Mesenteric fat pad (tissue), 1 donor: ENCODE measurements around the gene MAB21L3. TPM values are rescaled to one million over a fixed set of nuclear protein-coding genes. Genes with fewer than 3 reads are reported as not detected.

ENCODE experiments used
- DNase-seq: peaks from one replicate; pipeline ENCODE4 v3.0.0-alpha.2; 2020; ENCODE audit warnings: low spot score
- total RNA-seq: library from RNA; stranded (reverse); fragmentation: NEBNext Ultra II Directional; extraction: Animal tissue kit (Norgen Biotek cat#: 25700); gene quantifications from one replicate; pipeline ENCODE4 v1.2.1, GENCODE V29; 2021
- donor health status: DM: yes; HTN: yes; CAD: no.

MAB21L3 gene
- total RNA-seq, 1 donor from 2014 or later = 0.22 TPM

DNA sequence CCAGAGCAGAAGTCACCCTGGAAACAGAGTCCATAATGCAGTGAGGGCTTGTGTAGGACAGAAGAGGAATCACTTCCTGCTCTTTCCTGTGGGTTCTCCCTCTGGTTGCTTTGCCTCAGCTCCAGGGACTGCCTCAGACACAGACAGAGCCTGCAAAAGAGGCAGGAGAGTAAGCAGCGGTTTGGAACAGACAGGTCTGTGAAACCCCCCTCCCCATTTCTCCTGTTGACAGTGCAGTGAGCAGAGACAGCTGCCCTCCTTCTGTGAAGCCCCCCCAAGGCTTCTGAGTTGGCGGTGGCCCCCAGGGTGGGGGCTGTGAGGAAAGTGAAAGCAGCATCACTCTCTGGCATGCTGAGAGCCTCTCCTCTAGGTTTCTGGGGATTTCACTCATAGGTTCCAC, 53.0 kb downstream of the MAB21L3 start:
- DNase-seq = no peak

DNA sequence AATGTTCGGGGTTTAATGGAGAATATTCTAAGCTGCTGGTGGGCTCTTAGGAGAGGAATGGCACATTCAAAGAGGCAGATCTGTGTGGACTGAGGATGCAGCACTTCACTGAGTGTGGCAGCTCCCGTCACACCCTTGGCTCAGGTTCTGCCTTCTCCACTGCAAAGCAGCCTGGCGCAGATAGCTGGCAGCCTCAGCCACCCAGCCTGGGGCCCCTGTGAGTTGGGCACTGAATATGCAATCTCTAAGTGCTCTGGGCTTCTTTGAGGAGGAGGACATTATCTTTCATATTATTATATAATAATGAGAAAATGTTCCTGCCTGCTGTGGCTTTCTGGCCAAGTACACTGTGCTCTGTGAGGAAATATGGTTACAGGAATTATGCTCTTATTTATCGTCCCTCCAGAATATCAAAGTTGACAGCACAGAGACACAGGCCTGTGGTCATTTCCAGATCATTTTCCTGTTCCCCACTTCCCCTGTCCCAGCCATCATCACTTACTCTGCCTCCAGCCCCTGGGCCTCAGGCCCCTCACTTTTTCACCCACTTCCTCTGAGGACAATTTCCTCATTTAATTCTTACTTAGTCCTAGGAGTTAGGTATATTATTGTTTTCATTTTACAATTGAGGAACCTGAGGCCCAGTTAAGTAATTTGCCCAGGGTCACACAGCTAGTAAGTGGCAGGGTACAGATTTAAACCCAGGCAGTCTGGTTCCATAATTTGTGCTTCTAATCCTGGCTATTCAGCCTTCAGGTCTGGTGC, 53.6 kb downstream of the MAB21L3 start:
- no peak for DNase-seq

DNA sequence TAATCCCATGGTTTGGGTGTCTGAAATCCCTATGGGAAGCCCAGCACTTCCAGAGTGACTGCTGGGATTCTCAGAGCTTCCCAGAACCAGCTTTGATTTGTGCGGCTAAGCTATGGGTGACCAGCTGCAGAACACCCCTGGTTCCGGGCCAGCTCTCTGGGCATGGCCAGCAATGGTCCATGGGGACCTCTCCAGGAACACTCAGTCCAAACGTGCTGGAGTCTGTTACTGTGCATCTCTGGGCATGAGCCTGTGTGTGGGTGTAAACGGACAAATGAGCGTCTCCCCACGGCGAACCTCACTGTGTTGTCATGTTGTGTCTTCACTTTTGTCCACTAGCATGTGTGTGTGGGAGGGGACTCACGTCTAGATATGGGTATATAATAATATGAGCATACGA, 54.4 kb downstream of the MAB21L3 start:
- DNase-seq = no peak

DNA sequence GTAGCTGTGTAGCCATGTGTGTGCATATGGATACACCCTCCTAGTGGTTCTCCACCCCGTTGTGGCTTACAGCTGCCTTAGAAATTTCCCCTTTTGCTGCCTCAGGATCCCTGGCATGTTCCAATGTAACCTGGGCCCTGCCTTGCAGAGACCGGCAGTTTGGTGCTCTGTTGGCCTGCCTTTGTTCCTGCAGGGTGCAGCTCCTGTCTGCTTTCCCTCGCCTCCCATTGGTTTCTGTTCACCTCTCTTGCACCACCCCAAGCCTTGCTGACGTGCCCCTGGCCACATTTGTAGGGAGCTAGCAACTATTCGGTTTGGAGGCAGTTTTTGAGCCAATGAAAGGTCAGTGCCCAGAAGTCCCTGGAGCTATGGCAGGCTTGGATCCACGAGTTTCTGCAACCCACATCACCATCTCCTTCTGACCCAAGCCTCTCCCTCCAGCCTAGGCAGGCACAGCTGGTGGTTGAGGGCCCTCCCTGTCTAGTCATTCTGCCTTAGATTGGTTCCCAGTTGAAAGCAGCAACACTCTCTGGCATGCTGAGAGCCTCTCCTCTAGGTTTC, 54.9 kb downstream of the MAB21L3 start:
- DNase-seq = no peak

DNA sequence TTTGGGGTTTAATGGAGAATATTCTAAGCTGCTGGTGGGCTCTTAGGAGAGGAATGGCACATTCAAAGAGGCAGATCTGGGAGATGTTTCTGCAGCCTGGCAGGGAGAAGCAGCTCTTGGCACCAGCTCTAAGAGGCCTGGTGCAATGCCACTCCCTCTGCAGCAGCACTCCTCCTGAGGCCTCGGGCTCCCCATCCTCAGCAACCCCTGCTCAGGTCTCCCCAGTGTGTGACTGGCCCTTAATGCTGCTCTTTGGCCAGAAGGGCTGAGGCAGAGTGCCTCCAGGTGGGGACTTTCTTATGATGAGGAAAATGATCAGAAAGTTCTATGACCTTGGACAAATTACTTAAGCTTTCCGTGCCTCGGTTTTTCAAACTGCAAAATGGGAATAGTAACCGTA, 55.5 kb downstream of the MAB21L3 start:
- no peak for DNase-seq

DNA sequence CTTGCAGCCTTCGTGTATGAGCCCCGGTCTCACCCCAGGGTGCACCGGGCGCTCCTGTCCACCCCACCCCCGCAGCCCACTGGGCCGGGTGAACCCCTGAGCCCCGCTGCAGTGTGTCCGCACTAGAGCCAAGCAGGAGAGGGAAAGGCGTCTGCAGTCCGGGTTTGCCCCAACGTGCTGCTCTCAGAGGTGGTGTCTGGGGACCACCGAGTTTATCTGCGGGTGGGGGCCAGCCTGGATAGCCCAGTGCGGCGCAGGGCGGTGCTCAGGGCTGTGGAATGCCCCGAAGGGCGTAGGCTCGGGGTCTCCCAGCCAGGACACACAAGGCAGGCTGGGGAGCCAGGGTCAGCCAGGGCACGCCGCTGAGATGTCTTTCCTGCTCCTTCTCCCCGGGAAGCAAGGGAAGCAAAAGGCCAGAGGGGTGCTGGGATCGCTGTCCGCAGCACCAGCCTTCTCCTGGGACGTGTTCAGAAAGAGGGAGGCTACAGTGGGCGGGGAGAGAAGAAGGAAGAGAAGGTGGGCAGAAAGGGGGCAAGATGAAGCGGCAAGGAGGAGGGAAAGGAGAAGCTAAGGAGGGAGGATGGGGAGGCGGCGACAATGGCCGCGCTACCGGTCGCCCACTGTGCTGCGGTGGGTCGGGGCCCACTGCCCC, 56.6 kb downstream of the MAB21L3 start:
- DNase-seq = no peak

DNA sequence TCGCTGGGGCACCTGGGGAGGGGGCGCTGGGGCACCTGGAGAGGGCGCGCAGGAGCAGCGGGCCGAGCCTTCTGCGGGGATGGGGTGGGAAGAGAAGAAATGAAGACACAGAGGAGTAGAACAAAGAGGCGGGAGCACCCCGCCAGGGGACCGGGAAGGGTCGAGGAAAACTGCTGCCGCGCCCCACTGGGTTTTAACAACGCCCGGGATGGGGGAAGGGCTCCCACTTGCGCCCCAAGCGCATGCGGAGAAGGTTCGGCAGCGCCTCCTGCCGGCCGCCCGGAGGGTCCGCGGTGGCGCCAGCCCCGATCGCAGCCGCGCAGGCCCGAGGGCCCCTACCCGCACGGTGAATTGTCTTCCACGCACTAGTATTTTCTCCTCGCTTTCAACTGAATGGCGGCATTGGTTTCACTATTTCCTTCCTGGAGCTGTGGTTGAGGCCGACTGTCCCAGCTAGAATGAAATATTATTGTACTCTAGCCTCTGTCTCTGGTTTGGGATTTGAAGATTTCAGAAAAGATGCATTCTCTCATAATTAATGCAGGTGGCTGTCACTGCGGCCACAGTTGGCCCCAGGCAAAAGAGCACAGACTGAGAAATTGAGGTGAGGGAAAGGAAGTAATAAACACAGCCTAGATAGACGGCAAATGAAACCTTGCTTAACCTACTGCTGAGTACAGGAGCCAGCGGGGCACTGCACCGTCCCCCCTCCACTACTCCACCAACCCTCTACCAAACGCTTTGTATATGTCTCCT, 57.3 kb downstream of the MAB21L3 start:
- DNase-seq = peak; percentile 95

DNA sequence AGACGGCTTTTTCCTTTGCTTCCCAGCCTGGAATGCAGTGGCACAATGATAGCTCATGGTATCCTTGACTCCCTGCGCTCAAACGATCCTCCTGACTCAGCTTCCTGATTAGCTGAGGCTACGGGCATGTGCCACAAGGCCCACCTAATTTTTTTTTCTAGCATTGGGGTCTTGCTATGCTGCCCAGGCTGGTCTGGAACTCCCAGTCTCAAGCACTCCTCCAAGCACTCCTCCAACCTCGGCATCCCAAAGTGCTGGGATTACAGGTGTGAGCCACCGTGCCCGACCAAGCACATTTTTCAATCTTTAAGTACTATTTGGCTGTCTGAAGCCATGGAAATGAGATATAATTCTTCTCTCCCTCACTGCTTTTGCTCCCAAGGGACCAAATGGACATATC, 58.7 kb downstream of the MAB21L3 start:
- DNase-seq = no peak

DNA sequence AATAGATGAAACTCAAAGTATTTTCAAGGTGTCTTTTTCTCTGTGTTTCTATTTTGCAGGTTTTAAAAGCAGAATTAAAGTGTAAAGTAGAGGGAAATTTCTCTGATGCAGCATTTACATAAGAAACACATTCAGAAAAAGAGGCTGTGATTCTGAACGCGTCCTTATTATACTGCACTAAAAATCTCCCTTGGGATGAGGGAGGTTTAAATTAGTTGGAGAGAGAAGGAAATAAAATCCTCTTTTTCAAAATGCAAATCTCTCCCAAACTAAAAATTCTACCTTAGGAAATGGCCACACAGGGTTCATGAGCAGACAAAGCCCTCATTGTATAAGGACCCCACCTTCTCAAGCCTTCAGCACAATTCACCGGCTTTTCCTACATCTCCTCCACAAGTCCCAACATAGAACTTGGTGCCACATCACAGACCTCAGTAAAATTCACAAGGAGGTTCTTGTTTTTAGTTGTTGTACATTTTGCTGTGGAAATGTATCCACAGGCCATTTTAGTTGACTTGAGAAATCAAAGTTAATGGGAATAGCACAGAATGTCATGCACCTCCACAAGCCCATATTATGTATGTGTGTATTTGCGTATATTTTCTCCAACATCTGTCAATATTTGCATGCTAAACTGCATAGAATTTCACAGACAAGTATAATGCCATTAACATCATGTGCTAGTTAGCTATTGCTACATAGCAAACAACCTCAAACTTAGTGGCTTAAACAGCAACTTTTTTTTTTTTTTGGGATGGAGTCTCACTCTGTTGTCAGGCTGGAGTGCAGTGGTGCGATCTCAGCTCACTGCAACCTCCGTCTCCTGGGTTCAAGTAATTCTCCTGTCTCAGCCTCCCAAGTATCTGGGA, 59.8 kb downstream of the MAB21L3 start:
- DNase-seq = no peak

DNA sequence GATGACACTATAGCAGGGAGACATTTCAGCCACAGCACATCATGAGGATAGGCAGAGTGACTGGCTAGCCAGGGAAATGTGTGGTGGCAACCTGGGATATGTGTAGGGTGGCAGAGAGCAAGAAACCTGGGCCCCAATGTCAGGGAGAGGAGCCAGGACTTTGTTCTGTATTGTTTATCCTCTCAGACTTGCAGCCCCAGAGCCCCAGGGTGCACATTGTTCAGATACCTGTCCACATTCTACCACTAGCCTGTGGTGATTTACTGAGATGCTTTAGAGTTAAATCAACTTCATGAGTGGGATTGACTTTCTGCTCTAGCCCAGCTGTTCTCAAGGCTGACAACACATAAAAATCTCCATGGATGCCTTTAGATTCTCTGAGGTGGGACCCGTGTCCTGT, 61.5 kb downstream of the MAB21L3 start:
- DNase-seq = no peak

DNA sequence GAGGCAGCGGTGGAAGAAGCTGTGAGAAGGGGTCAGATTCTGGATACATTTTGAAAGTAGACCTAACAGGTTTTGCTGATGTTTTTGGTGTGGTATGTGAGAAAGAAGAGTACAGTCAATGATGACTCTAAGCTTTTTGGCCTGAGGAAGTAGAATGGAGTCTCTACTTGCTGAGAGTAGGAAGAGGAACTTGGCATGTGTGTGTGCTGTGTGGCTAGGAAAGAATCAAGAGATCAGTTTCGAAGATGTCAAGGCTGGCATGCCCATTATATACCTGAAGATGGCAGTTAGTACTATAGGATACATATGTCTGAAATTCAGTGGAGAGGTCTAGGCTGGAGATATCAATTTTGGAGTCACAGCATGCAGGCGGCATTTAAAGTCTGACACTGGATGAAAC, 64.4 kb downstream of the MAB21L3 start:
- DNase-seq = no peak

DNA sequence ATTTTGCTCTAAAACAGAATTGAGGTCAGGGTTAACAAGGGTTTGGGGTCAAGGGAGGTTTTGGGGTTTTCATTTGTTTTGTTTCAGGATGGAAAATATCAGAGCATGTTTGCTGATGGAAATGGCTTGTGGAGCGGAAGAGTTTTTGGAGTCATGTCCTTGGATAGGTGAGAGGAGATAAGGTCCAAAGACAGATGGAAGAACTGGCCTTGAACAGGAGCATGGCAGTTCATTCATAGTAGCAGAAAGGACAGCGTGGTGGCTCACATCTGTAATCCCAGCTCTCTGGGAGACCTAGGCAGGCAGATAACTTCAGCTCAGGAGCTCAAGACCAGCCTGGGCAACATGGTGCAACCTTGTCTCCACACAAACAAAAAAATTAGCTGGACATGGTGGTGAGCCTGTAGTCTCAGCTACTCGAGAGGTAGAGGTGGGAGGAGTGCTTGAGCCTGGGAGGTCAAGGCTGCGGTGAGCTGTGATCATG, 65.1 kb downstream of the MAB21L3 start:
- DNase-seq = no peak

DNA sequence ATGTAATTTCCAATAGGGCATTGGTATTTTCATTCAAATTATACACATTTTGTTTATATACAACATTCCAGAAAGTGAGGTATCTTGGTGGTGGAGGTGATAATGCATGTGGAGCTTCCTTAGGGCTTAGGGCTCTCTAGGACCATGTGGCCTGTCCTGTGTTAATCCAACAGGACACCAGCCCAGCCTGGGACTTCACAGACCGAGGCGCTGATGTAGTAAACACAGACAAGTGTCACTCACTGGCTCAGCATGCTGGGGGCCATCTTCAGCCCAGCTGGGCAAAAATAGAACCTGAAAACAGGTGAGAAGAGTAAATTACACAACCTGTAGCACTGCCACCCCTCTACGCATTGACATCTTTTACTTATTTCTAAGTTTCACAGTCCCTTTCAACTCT, 66.7 kb downstream of the MAB21L3 start:
- DNase-seq = no peak

DNA sequence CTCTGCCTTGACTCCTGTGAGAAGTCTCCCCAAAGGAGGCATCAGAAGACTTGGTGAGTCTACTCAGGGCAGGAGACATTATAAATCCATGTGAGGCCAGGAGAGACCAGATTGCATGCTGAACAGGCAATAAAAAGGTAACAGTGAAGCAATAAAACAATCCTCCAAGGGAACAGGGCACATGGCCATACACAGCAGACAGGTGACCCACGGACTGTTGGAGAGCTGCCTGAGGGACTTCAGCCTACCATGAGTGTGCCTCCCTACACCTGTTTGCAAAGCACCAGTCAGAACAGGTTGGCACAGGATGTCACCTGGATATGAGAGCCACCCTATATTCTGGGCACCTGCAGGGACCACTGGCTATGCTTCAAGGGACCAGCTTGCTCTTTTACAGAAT, 67.6 kb downstream of the MAB21L3 start:
- no peak for DNase-seq

DNA sequence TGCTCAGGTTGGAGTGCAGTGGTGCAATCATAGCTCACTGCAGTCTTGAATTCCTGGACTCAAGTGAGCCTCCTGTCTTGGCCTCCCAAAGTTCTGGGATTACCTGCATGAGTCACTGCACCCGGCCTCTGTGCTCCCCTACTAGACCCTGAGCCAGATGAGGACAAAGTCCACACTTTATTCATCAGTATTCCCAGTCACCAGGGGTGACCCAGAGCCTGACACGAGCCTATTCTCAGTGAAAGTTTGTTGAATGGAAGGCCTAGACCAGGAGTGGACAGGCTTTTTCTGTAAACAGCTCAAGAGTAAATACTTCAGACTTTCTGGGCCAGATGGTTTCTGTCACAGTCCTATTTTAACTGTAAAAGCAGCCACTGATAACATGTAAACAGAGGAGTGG, 68.2 kb downstream of the MAB21L3 start:
- no peak for DNase-seq

DNA sequence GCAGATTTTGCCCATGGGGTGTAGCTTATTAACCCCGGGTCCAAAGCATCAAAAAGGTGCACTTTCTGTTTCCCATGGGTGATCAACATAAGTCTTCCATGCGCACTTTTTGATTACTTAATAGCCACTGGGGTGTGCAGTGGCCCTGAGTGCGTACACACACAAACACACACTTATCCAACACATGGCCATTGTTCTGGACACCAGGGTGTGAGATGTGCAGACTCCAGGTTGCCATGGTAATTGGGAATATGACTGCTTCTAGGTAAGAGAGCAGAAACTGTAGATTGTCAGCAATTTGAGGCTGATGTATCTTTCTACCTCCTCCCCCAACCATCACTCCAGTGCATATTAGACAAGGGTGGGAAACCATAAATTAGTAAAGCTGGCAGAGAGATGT, 68.8 kb downstream of the MAB21L3 start:
- no peak for DNase-seq

DNA sequence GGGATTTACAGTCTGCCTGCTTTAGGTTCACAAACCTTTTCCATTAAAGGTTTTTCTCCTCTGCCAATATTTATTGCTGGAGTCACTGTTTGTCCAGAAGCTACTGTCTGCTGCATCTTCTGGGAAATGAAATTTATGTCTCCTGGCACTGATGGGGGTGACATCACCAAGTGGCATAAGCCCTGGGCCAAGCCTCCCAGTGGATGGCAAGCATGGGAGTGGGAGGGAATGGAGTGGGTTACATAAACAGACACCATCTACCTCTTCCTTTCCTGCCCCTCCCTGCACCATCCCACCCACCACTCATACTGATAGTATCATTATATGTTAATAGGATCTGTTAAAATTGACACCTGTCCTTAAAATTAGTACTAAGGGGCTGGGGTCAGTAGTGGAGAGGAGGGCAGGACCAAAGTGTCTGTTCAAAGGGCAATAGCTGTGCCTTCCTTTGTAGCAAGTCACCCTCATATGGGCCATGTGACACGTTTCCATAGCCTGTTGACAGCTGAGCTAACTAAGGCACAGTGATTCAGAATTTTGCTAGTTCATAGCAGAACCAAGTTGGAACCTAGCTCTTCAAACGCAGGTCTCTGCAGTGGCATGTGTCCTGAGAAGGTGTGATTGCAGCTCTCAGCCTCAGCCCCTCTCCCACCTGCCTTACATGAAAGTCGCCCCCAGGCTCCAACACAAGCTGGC, 71.0 kb downstream of the MAB21L3 start:
- DNase-seq = no peak
